PC-3 (cell line): ENCODE results near the gene STAP1.
"Not testable (repeated sequence)": the region's sequence is repeated elsewhere in the genome, so short reads cannot be mapped to it uniquely, and the experiment has no call there.

Experiments
- CTCF ChIP-seq: fragments of 300-600 bp; sonication (generic); conservative IDR thresholded peaks from 2 replicates; pipeline ENCODE4 v1.5.1; 2017; ENCODE audit warnings: antibody characterized with exemption, low read depth, mild to moderate bottlenecking, low read length
- EZH2phosphoT487 ChIP-seq: fragments of 300-600 bp; sonication (generic); IDR thresholded peaks from 2 replicates; pipeline ENCODE4 v1.6.1; 2018; ENCODE audit warnings: mild to moderate bottlenecking, antibody characterized with exemption, low read length, borderline replicate concordance

- TF ChIP-seq CTCF, EZH2phosphoT487: not testable (repeated sequence)
Observed at GRCh38 chr4:67532397-67532796, 26.1 kb upstream of the STAP1 start.
